OCI-M2 (cell line): ENCODE results near the gene BCR.
"Not testable (repeated sequence)": the region's sequence is repeated elsewhere in the genome, so short reads cannot be mapped to it uniquely, and the experiment has no call there.

Source experiments
- DNase-seq: peaks from one replicate; lab custom pipeline; 2025; ENCODE audit not compliant: unreplicated experiment; lab: John Stamatoyannopoulos, UW

The BCR gene

DNA sequence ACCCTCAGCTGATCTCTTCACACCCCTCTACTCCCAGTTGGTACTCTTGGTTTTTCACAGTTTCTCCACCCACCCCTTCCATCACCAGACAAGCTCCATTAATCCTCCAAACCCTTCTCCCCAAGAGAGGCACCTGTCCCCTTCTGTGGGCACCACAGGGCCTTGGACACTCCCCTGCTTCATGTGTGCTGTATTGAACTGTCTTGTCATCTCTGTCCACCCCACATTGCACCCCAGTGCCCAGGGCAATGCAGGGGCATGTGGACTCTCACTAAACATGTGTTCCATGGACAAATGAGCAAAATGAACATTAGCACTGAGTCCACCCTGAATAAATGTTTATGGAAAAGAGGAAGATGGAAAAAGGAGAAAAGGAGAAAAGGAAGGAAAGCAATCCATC is 181.4 kb downstream of the BCR start:
- no peak for DNase-seq

- DNase-seq = no peak
Measured at GRCh38 chr22:23363683-23364082, 183.4 kb downstream of the BCR start.

GRCh38 chr22:23364389-23364788 is 184.1 kb downstream of the BCR start:
- DNase-seq = no peak

- DNase-seq = no peak
Measured at GRCh38 chr22:23365524-23365923, 185.2 kb downstream of the BCR start.

DNA sequence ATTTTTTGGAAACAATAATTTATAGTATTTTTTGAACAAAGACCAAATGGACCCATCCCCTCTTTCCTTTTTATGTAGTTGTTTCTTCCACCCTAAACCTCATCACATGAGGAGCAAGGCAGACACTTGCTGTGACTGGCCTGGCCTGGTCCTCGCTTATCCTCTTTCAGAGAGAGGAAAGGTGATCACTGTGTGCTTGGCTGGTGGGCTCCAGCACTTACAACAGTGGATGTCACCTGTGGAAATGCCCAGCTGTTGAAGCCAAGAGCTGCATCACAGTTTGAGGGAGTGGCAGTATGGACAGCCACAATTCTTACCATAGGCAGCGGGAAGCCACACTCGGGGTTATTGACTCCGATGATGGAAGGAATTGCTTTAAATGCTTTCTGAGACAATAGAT is 185.7 kb downstream of the BCR start:
- DNase-seq = no peak

GRCh38 chr22:23367196-23367595 is 186.9 kb downstream of the BCR start:
- not testable (repeated sequence) for DNase-seq
